Upper lobe of left lung (tissue), 6 donors: Measurements from ENCODE around the gene FNDC3A. TPM values are rescaled to one million over a fixed set of nuclear protein-coding genes. Genes with fewer than 3 reads are reported as not detected.

Source experiments
- ATAC-seq, 2 donors: fragments of 200-7000 bp; cut with Tn5 transposase; one replicate each; pipeline ENCODE4 v1.9.1; 2022; ENCODE audit warnings: mild to moderate bottlenecking in 2 of 2, moderate library complexity in 2 of 2; ENCODE audit not compliant: low FRiP score in 2 of 2
- DNase-seq, 2 donors: peaks; one replicate each; pipeline ENCODE4 v3.0.0-alpha.2; 2019 to 2020
- H3K27ac ChIP-seq, 4 donors: fragments of 200-600 bp; sonication (generic); one replicate each; pipeline ENCODE4 v1.5.1; 2016 to 2019
- H3K27me3 ChIP-seq, 4 donors: fragments of 200-600 bp; sonication (generic); one replicate each; pipeline ENCODE4 v1.5.1; 2017 to 2019
- H3K36me3 ChIP-seq, 4 donors: fragments of 200-600 bp; sonication (generic); one replicate each; pipeline ENCODE4 v1.5.1; 2016 to 2019
- H3K4me1 ChIP-seq, 4 donors: fragments of 200-600 bp; sonication (generic); one replicate each; pipeline ENCODE4 v1.5.1; 2018 to 2019
- H3K4me3 ChIP-seq, 4 donors: fragments of 200-600 bp; sonication (generic); one replicate each; pipeline ENCODE4 v1.5.1; 2017 to 2019; ENCODE audit warnings: mild to moderate bottlenecking in 2 of 4, moderate library complexity in 1 of 4
- H3K9me3 ChIP-seq, 4 donors: fragments of 200-600 bp; sonication (generic); one replicate each; pipeline ENCODE4 v1.5.1; 2018 to 2019
- CTCF ChIP-seq, 6 experiments: fragments of 450-650 bp in 4 of 6; fragments of 200-600 bp in 2 of 6; sonication (generic) in 2 of 6; IDR thresholded peaks; one replicate each; pipeline ENCODE4 v1.5.1; 2016 to 2019; ENCODE audit warnings: antibody characterized with exemption in 6 of 6
- EP300 ChIP-seq, 4 donors: sonication (generic); formaldehyde crosslinking; IDR thresholded peaks; one replicate each; pipeline ENCODE4 v1.5.1; 2017; ENCODE audit warnings: antibody characterized with exemption in 4 of 4, control low read depth in 2 of 4
- POLR2A ChIP-seq, 4 donors: fragments of 450-650 bp; IDR thresholded peaks; one replicate each; pipeline ENCODE4 v1.5.1; 2016 to 2017; ENCODE audit warnings: antibody characterized with exemption in 4 of 4, mild to moderate bottlenecking in 2 of 4
- POLR2AphosphoS5 ChIP-seq, 2 donors: sonication (generic); formaldehyde crosslinking; IDR thresholded peaks; one replicate each; pipeline ENCODE4 v1.5.1; 2017; ENCODE audit warnings: antibody characterized with exemption in 2 of 2
- WGBS, 2 donors: methylation state at CpG; one replicate each; pipeline ENCODE4 v1.1.5; 2017 to 2018; 5-methylcytosine and 5-hydroxymethylcytosine counted together
- total RNA-seq, 6 donors: library from RNA; depleted of rRNA in 4 of 6; stranded (reverse); fragments of >200 nt in 4 of 6; gene quantifications; one replicate each; pipeline versions ENCODE4 v1.1.0 to v1.2.1, GENCODE V29; 2016 to 2021
- donor health status: DM: no; HTN: no; CAD: no; lungs with moderate emphysema.
- donor health status: DM: no; HTN: yes; CAD: no; lungs with severe emphysema.

FNDC3A gene
- total RNA-seq, 6 donors from 2014 or later: 22.9 to 62.3 (median 44.6) TPM

DNA sequence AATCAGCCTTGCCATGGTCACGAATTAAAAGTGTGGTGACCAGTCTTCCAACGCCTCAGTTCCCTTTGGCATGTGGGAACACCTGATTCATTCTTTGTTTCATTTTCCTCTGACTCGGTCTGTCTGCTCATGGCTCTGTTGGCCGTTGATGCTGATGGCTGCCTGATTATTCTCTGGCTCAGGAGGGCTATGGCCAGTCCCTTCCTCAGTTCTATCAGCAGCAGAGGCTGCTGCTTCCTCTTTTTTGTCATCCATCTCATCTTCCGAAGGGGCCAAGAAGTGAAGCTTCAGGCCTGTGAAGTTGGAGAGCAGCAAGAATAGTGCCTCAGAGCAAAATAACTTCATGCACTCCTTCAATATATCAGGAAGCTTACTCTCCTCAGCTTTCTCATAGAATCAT, 235.0 kb downstream of the FNDC3A start:
- Histone ChIP-seq H3K27me3 (no peaks in the 10 kb centered on the region), H3K36me3 (peaks cover 11 to 31% (median 17%) of the 10 kb centered on the region in 4 donors), H3K4me1 (peaks cover 0 to 8% (median 6%) of the 10 kb centered on the region in 4 donors), H3K27ac (no peak overlapping the region), H3K9me3 (no peaks in the 10 kb centered on the region), H3K4me3 (no peak overlapping the region)
- ATAC-seq (no peak), DNase-seq (no peak)
- no peak for TF ChIP-seq POLR2AphosphoS5 (IDR thresholded peaks at IDR 0.05)
- no peak for TF ChIP-seq CTCF (IDR thresholded peaks at IDR 0.05)
- TF ChIP-seq EP300 (IDR thresholded peaks at IDR 0.05): no peak
- TF ChIP-seq POLR2A (IDR thresholded peaks at IDR 0.05): no peak
- 92 to 93% methylated on average over 5 of the region's 5 CpGs for WGBS, 2 donors

GRCh38 chr13:49213539-49213938, 237.8 kb downstream of the FNDC3A start:
- Histone ChIP-seq H3K27me3 (no peaks in the 10 kb centered on the region), H3K4me1 (peaks cover 0 to 12% (median 6%) of the 10 kb centered on the region in 4 donors), H3K9me3 (no peaks in the 10 kb centered on the region), H3K4me3 (no peak overlapping the region), H3K27ac (no peak overlapping the region), H3K36me3 (peaks cover 0 to 4% (median 0%) of the 10 kb centered on the region in 4 donors)
- ATAC-seq (no peak), DNase-seq (no peak)
- 89% methylated on average over 1 of the region's 1 CpG for WGBS, 2 donors
- no peak for TF ChIP-seq EP300 (IDR thresholded peaks at IDR 0.05)
- TF ChIP-seq POLR2A (IDR thresholded peaks at IDR 0.05): no peak
- TF ChIP-seq POLR2AphosphoS5 (IDR thresholded peaks at IDR 0.05): no peak

GRCh38 chr13:49213997-49214916, 238.5 kb downstream of the FNDC3A start:
- no peaks in the 10 kb centered on the region for H3K9me3 ChIP-seq
- H3K4me1 ChIP-seq: peaks cover 5 to 20% (median 10%) of the 10 kb centered on the region in 4 donors
- H3K4me3 ChIP-seq: no peak overlapping the region
- TF ChIP-seq POLR2A (IDR thresholded peaks at IDR 0.05) (no peak), CTCF (IDR thresholded peaks at IDR 0.05) (no peak), POLR2AphosphoS5 (IDR thresholded peaks at IDR 0.05) (no peak), EP300 (IDR thresholded peaks at IDR 0.05) (no peak)
- DNase-seq (no peak), ATAC-seq (no peak)
- no peaks in the 10 kb centered on the region for H3K36me3 ChIP-seq
- peak overlapping the region in 2 of 4 donors; percentile 37 to 54 for H3K27ac ChIP-seq
- WGBS, 2 donors: 72 to 79% methylated on average over 6 of the region's 6 CpGs
- peaks cover 0 to 2% (median 0%) of the 10 kb centered on the region in 4 donors for H3K27me3 ChIP-seq

GRCh38 chr13:49214917-49215376, 239.2 kb downstream of the FNDC3A start:
- TF ChIP-seq POLR2AphosphoS5 (IDR thresholded peaks at IDR 0.05): no peak
- TF ChIP-seq CTCF (IDR thresholded peaks at IDR 0.05): peak in 2 of 6 experiments; percentile 11 to 14
- no peaks in the 10 kb centered on the region for H3K9me3 ChIP-seq
- H3K4me1 ChIP-seq: peaks cover 10 to 26% (median 16%) of the 10 kb centered on the region in 4 donors
- peaks cover 0 to 9% (median 3%) of the 10 kb centered on the region in 4 donors for H3K27me3 ChIP-seq
- WGBS, 2 donors: 37 to 62% methylated on average over 6 of the region's 6 CpGs
- H3K36me3 ChIP-seq: no peaks in the 10 kb centered on the region
- H3K27ac ChIP-seq: peak overlapping the region in 2 of 4 donors; percentile 37 to 54
- DNase-seq (peak in 1 of 2 donors; percentile 77), ATAC-seq (peak; percentile 57 to 62)
- H3K4me3 ChIP-seq: no peak overlapping the region

- H3K36me3 ChIP-seq: no peaks in the 10 kb centered on the region
- H3K4me1 ChIP-seq: peaks cover 23 to 40% (median 28%) of the 10 kb centered on the region in 4 donors
- peaks cover 0 to 23% (median 11%) of the 10 kb centered on the region in 4 donors for H3K27me3 ChIP-seq
- ATAC-seq: no peak
- H3K27ac ChIP-seq: no peak overlapping the region
- H3K4me3 ChIP-seq: no peak overlapping the region
- no peaks in the 10 kb centered on the region for H3K9me3 ChIP-seq
- no peak for DNase-seq
- no peak for TF ChIP-seq CTCF (IDR thresholded peaks at IDR 0.05)
- no peak for TF ChIP-seq POLR2AphosphoS5 (IDR thresholded peaks at IDR 0.05)
- TF ChIP-seq EP300 (IDR thresholded peaks at IDR 0.05): no peak
- no peak for TF ChIP-seq POLR2A (IDR thresholded peaks at IDR 0.05)
- 82 to 84% methylated on average over 6 of the region's 6 CpGs for WGBS, 2 donors
Observed at GRCh38 chr13:49216334-49216733, 240.6 kb downstream of the FNDC3A start.
